ENCODE data around the gene FOXP1.

- no peak for TF ChIP-seq CTCF (IDR thresholded peaks at IDR 0.05; ENCODE audit: low read depth, low read length, missing input control)
- no peak for TF ChIP-seq EGR1 (IDR thresholded peaks at IDR 0.05; ENCODE audit: low read depth in 2 of 2)
- no peak for TF ChIP-seq YY1 (IDR thresholded peaks at IDR 0.05)
- TF ChIP-seq JUND (IDR thresholded peaks at IDR 0.05): no peak
- no peak for TF ChIP-seq NR2F2 (IDR thresholded peaks at IDR 0.05)
- no peak for TF ChIP-seq SP1 (IDR thresholded peaks at IDR 0.05)
- TF ChIP-seq MAX (IDR thresholded peaks at IDR 0.05): no peak
- no peak for TF ChIP-seq ZBTB33 (IDR thresholded peaks at IDR 0.05)
Measured at GRCh38 chr3:71500696-71501095, 82.8 kb downstream of the FOXP1 start.
